ENCODE data around the gene SUV39H2. TPM values are rescaled to one million over a fixed set of nuclear protein-coding genes. Genes with fewer than 3 reads are reported as not detected.
"Not testable (repeated sequence)": the region's sequence is repeated elsewhere in the genome, so short reads cannot be mapped to it uniquely, and the experiment has no call there.

SUV39H2 gene
- total RNA-seq, 1 donor from 2014 or later, result 79.7 TPM

DNA sequence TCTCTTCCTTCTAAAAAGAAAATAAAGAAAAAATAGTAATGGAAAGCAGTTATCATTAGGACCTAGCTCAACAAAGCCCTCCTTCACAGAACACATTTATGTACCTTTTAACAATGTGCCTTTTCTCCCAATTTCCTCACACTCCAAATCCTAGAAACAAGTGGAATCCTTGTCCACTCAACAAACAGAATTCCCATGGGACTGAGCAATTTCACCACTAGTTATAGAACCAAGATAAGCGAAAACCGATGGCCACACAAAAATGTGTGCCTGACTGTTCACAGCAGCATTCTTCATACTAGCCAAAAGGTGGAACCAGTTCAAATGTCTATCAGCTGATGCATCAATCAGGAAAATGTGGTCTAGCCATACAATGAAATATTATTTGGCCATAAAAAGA, 57.9 kb downstream of the SUV39H2 start:
- no peak for DNase-seq (ENCODE audit: low read depth, low spot score)
- Mint-ChIP-seq H3K27ac (ENCODE audit: unreplicated experiment) (no peak overlapping the region), H3K27me3 (ENCODE audit: low read depth) (no peaks in the 10 kb centered on the region), H3K36me3 (ENCODE audit: low read depth) (peaks cover 15% of the 10 kb centered on the region), H3K4me3 (no peak overlapping the region), H3K4me1 (peaks cover 7% of the 10 kb centered on the region), H3K9me3 (no peaks in the 10 kb centered on the region)
- TF ChIP-seq, protein P1, sequence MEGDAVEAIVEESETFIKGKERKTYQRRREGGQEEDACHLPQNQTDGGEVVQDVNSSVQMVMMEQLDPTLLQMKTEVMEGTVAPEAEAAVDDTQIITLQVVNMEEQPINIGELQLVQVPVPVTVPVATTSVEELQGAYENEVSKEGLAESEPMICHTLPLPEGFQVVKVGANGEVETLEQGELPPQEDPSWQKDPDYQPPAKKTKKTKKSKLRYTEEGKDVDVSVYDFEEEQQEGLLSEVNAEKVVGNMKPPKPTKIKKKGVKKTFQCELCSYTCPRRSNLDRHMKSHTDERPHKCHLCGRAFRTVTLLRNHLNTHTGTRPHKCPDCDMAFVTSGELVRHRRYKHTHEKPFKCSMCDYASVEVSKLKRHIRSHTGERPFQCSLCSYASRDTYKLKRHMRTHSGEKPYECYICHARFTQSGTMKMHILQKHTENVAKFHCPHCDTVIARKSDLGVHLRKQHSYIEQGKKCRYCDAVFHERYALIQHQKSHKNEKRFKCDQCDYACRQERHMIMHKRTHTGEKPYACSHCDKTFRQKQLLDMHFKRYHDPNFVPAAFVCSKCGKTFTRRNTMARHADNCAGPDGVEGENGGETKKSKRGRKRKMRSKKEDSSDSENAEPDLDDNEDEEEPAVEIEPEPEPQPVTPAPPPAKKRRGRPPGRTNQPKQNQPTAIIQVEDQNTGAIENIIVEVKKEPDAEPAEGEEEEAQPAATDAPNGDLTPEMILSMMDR (conservative IDR thresholded peaks at IDR 0.05), result no peak

DNA sequence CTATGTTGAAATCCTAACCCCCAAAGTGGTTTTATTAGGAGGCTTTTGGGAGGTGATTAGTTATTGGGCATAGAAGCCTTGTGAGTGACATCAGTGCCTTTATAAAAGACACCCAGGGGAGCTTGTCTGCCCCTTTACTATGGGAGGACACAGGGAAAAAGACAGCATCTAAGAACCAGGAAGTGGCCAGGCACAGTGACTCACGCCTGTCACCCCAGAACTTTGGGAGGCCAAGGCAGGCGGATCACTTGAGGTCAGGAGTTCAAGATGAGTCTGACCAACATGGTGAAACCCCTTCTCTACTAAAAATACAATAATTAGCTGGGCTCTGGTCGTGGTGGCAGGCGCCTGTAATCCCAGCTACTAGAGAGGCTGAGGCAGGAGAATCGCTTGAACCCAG, 60.3 kb downstream of the SUV39H2 start:
- not testable (repeated sequence) for H3K4me1 Mint-ChIP-seq; H3K4me3 Mint-ChIP-seq; H3K27me3 Mint-ChIP-seq (ENCODE audit: low read depth); H3K9me3 Mint-ChIP-seq; DNase-seq (ENCODE audit: low read depth, low spot score); H3K27ac Mint-ChIP-seq (ENCODE audit: unreplicated experiment); H3K36me3 Mint-ChIP-seq (ENCODE audit: low read depth)

GRCh38 chr10:14942147-14942949, 63.7 kb downstream of the SUV39H2 start:
- DNase-seq (ENCODE audit: low read depth, low spot score); H3K4me1 Mint-ChIP-seq; H3K9me3 Mint-ChIP-seq; H3K36me3 Mint-ChIP-seq (ENCODE audit: low read depth); H3K4me3 Mint-ChIP-seq; H3K27ac Mint-ChIP-seq (ENCODE audit: unreplicated experiment); H3K27me3 Mint-ChIP-seq (ENCODE audit: low read depth): not testable (repeated sequence)

DNA sequence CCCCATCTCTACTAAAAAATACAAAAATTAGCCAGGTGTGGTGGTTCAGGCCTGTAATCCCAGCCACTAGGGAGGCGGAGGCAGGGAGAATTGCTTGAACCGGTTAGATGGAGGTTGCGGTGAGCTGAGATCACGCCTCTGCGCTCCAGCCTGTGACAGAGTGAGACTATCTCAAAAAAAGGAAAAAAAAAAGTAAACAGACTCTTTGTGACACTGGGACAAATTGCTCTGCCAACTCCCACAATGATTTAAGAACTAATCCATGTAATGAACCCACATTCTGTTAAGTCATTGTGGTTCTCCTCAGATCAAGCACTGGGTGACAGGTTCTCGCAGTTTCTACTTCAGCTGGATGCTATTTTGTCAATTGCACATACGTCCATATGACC, 64.3 kb downstream of the SUV39H2 start:
- H3K4me1 Mint-ChIP-seq; H3K36me3 Mint-ChIP-seq (ENCODE audit: low read depth): not testable (repeated sequence)

GRCh38 chr10:14945108-14945507, 66.4 kb downstream of the SUV39H2 start:
- no peaks in the 10 kb centered on the region for H3K36me3 Mint-ChIP-seq (ENCODE audit: low read depth)
- H3K9me3 Mint-ChIP-seq, result no peaks in the 10 kb centered on the region
- TF ChIP-seq, protein P1 (conservative IDR thresholded peaks at IDR 0.05), result no peak
- H3K27me3 Mint-ChIP-seq (ENCODE audit: low read depth), result no peaks in the 10 kb centered on the region
- H3K4me3 Mint-ChIP-seq, result no peak overlapping the region
- no peak overlapping the region for H3K27ac Mint-ChIP-seq (ENCODE audit: unreplicated experiment)
- H3K4me1 Mint-ChIP-seq, result no peaks in the 10 kb centered on the region
- DNase-seq (ENCODE audit: low read depth, low spot score), result no peak

More for the DNA sequence above, 64.3 kb downstream of the SUV39H2 start:
- H3K27ac Mint-ChIP-seq (ENCODE audit: unreplicated experiment); H3K27me3 Mint-ChIP-seq (ENCODE audit: low read depth); H3K4me3 Mint-ChIP-seq; DNase-seq (ENCODE audit: low read depth, low spot score); H3K9me3 Mint-ChIP-seq: not testable (repeated sequence)

- peaks cover 8% of the 10 kb centered on the region for H3K4me1 Mint-ChIP-seq
- H3K27ac Mint-ChIP-seq (ENCODE audit: unreplicated experiment), result no peak overlapping the region
- no peak for DNase-seq (ENCODE audit: low read depth, low spot score)
- TF ChIP-seq, protein P1 (conservative IDR thresholded peaks at IDR 0.05), result no peak
- no peak overlapping the region for H3K4me3 Mint-ChIP-seq
- no peaks in the 10 kb centered on the region for H3K9me3 Mint-ChIP-seq
- no peaks in the 10 kb centered on the region for H3K36me3 Mint-ChIP-seq (ENCODE audit: low read depth)
- H3K27me3 Mint-ChIP-seq (ENCODE audit: low read depth), result no peaks in the 10 kb centered on the region
These were observed 68.6 kb downstream of the SUV39H2 start for GRCh38 chr10:14947268-14947667.

- Mint-ChIP-seq H3K4me3 (no peak overlapping the region), H3K36me3 (ENCODE audit: low read depth) (no peaks in the 10 kb centered on the region), H3K9me3 (no peaks in the 10 kb centered on the region), H3K4me1 (peaks cover 22% of the 10 kb centered on the region), H3K27ac (ENCODE audit: unreplicated experiment) (no peak overlapping the region), H3K27me3 (ENCODE audit: low read depth) (no peaks in the 10 kb centered on the region)
- no peak for DNase-seq (ENCODE audit: low read depth, low spot score)
- TF ChIP-seq, protein P1 (conservative IDR thresholded peaks at IDR 0.05), result no peak
These were observed 70.6 kb downstream of the SUV39H2 start for GRCh38 chr10:14949291-14949690.
